Renal cortical epithelial cell (primary cell): ENCODE results near the gene OR2T5. TPM values are rescaled to one million over a fixed set of nuclear protein-coding genes. Genes with fewer than 3 reads are reported as not detected.
"Not testable (repeated sequence)": the region's sequence is repeated elsewhere in the genome, so short reads cannot be mapped to it uniquely, and the experiment has no call there.

Experiments
- DNase-seq: peaks from one replicate; pipeline ENCODE4 v3.0.0-alpha.2; 2011; ENCODE audit warnings: low read depth
- total RNA-seq: library from RNA; depleted of rRNA; stranded (reverse); fragments of >200 nt; gene quantifications from 2 replicates; pipeline ENCODE4 v1.2.3, GENCODE V29; 2014

The OR2T5 gene
- total RNA-seq = not detected in 2 replicates

GRCh38 chr1:248488289-248488688 lies at the start of gene OR2T5:
TSS of gene OR2T5 (plus strand) at chr1:248488589. CDS start at chr1:248488589, 0 bp downstream.
- DNase-seq = not testable (repeated sequence)

- DNase-seq = not testable (repeated sequence)
Measured at GRCh38 chr1:248438668-248439067, 49.7 kb upstream of the OR2T5 start.

- DNase-seq = not testable (repeated sequence)
Measured at GRCh38 chr1:248439283-248439682, 49.1 kb upstream of the OR2T5 start.

GRCh38 chr1:248442500-248443277 lies 45.7 kb upstream of the OR2T5 start:
- DNase-seq = not testable (repeated sequence)

- not testable (repeated sequence) for DNase-seq
Measured at GRCh38 chr1:248444603-248445002, 43.8 kb upstream of the OR2T5 start.

GRCh38 chr1:248445399-248445798 lies 43.0 kb upstream of the OR2T5 start, which contains the start of gene OR2T2:
TSS of gene OR2T2 (plus strand) at chr1:248445637. CDS start at chr1:248452798, 7,161 bp downstream.
- DNase-seq = peak; percentile 75

GRCh38 chr1:248448409-248449074 lies 39.8 kb upstream of the OR2T5 start:
- not testable (repeated sequence) for DNase-seq

- DNase-seq = not testable (repeated sequence)
Measured at GRCh38 chr1:248449821-248450465, 38.4 kb upstream of the OR2T5 start.

- DNase-seq = not testable (repeated sequence)
Measured at GRCh38 chr1:248450466-248451145, 37.8 kb upstream of the OR2T5 start.

- not testable (repeated sequence) for DNase-seq
Measured at GRCh38 chr1:248453619-248454018, 34.8 kb upstream of the OR2T5 start.

- DNase-seq = not testable (repeated sequence)
Measured at GRCh38 chr1:248455045-248455444, 33.3 kb upstream of the OR2T5 start.

GRCh38 chr1:248456635-248457034 lies 31.8 kb upstream of the OR2T5 start:
- DNase-seq = not testable (repeated sequence)

GRCh38 chr1:248459117-248459516 lies 29.3 kb upstream of the OR2T5 start:
- not testable (repeated sequence) for DNase-seq

GRCh38 chr1:248471154-248471553 lies 17.2 kb upstream of the OR2T5 start:
- no peak for DNase-seq

GRCh38 chr1:248472111-248472510 lies 16.3 kb upstream of the OR2T5 start:
- not testable (repeated sequence) for DNase-seq

GRCh38 chr1:248473051-248473450 lies 15.3 kb upstream of the OR2T5 start, which contains the start of gene OR2T3:
TSS of gene OR2T3 (plus strand) at chr1:248473351. CDS start at chr1:248473351, 0 bp downstream.
- not testable (repeated sequence) for DNase-seq

GRCh38 chr1:248475660-248476059 lies 12.7 kb upstream of the OR2T5 start:
- DNase-seq = not testable (repeated sequence)

GRCh38 chr1:248481686-248482579 lies 6.5 kb upstream of the OR2T5 start:
- DNase-seq = not testable (repeated sequence)

GRCh38 chr1:248496661-248497060 lies 8.3 kb downstream of the OR2T5 start:
- DNase-seq = not testable (repeated sequence)

- DNase-seq = not testable (repeated sequence)
Measured at GRCh38 chr1:248500305-248501035, 12.1 kb downstream of the OR2T5 start.
